Activated naive CD4-positive, alpha-beta T cell treated with anti-CD3 and anti-CD28 coated beads, Interleukin-2, amount 50 U/mL, for 72 hours (primary cell): ENCODE measurements around the gene KCNK7. TPM values are rescaled to one million over a fixed set of nuclear protein-coding genes. Genes with fewer than 3 reads are reported as not detected.
A peak's percentile ranks its signal among the peaks of the same experiment; 100 is the strongest.
"Not testable (repeated sequence)": the region's sequence is repeated elsewhere in the genome, so short reads cannot be mapped to it uniquely, and the experiment has no call there.

Experiments
- ATAC-seq, 2 donors: fragments of 150-1000 bp; cut with Tn5 transposase; 2 replicates each; pipeline ENCODE4 v1.10.0; 2021; ENCODE audit warnings: mild to moderate bottlenecking in 2 of 2, moderate library complexity in 2 of 2
- DNase-seq, 2 donors: peaks; one replicate each; pipeline ENCODE4 v3.0.0; 2021 to 2022; ENCODE audit warnings: low spot score in 2 of 2
- H3K27ac Mint-ChIP-seq, 2 donors: one replicate each; pipeline ENCODE4 v1.8.0; 2022; ENCODE audit warnings: mild to moderate bottlenecking in 2 of 2, mixed read lengths in 2 of 2
- H3K36me3 Mint-ChIP-seq, 2 donors: one replicate each; pipeline ENCODE4 v1.8.0; 2022; ENCODE audit warnings: mixed read lengths in 2 of 2
- H3K9me3 Mint-ChIP-seq, 2 donors: one replicate each; pipeline ENCODE4 v1.8.0; 2022; ENCODE audit warnings: mixed read lengths in 2 of 2
- total RNA-seq, 2 donors: library from RNA; stranded (reverse); gene quantifications; one replicate each; pipeline ENCODE4 v1.2.3, GENCODE V29; 2022

KCNK7 gene
- total RNA-seq, 2 donors from 2014 or later = 0.66 to 0.74 TPM

DNA sequence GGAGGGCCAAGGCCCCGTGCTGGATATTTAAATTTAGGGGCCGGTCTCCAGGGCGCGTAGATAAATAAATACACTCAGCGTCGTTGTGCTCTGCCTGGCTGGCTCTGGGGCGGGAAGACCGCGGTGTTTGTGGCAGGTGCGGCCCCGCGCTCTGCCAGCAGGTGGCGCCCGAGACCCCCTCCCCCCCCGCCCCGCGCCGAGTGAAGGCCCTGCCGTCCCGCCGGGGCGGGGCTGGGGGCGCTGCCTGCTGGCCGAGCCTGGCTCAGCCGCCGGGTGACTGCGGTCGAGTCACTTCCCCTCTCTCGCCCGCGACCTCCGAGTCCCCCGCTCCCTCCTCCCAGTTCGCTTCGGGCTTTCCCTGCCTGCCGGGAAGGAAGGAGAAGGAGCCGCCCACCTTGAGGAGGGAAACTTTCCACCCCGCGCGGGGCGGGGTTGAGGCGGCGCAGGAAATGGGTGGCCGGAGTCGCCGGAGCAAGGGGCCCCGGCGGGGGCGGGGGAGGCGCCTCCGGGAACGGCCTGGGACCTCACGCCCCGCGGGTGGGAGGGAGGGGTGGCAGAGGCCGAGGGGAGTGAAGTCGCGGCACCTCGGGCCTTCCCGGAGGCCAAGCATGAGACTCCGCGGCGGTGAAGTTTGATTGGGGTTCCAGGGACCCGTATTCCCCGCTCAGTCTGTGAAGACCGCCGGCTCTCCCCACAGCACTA lies 21.3 kb downstream of the KCNK7 start:
- Mint-ChIP-seq H3K27ac (peak overlapping the region; percentile 92 to 93), H3K36me3 (peaks cover 31 to 32% of the 10 kb centered on the region in 2 donors), H3K9me3 (no peaks in the 10 kb centered on the region)
- DNase-seq (peak; percentile 91 to 97), ATAC-seq (peak; percentile 30 to 54)

DNA sequence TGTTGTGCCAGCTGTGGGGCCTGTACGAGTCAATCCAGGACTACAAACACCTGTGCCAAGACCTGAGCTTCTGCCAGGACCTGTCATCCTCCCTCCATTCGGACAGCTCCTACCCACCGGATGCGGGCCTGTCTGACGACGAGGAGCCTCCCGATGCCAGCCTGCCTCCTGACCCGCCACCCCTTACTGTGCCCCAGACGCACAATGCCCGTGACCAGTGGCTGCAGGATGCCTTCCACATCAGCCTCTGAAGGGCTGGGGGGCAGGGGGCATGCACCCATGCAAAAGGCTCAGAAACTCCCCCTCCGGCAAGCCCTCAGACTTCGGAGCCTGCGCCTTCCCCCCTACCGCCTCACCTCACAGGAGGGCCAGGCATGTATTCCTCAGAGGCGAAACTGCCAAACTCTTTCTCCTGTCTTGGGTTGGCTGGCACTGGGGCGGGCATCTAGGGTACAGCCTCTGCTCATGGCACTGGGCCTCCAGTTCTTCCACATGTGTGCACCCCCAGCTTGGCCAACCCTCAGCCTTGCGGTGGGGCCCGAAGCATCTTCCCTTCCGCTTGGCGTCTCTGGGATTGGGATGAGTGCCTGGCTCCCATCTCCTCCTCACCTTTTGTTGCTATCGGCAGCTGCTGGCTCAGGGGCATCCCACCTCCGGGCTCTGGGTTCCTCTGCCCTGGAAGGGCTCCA lies 22.1 kb downstream of the KCNK7 start:
- H3K9me3 Mint-ChIP-seq = no peaks in the 10 kb centered on the region
- peaks cover 34 to 36% of the 10 kb centered on the region in 2 donors for H3K36me3 Mint-ChIP-seq
- DNase-seq = no peak
- H3K27ac Mint-ChIP-seq = peak overlapping the region; percentile 87 to 93
- ATAC-seq = no peak

DNA sequence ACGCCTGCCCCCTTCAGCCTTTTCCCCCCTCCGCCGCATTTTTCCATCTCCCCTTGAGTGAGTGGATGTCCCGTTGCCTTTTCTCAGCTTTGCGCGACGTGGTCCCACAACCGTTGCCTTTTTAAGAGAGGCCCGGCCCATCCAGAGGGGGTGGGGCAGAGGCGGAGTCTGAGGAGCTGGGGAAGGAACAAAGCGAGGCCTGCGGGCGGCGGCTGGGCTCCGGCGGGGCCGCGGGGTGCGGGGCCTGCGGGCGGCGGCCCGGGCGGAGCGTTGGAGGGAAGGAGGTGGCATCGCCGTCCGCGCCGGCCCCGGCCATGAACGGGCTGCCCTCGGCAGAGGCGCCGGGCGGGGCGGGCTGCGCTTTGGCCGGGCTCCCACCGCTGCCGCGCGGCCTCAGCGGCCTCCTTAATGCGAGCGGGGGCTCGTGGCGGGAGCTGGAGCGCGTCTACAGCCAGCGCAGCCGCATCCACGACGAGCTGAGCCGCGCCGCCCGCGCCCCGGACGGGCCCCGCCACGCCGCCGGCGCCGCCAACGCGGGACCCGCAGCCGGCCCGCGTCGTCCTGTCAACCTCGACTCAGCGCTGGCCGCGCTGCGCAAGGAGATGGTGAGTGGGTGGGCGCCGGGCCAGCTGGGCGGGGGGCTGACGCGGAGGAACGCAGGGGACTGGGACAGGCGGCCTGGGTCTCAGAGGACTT lies 23.1 kb downstream of the KCNK7 start, which contains the start of gene FAM89B:
Gene FAM89B (plus strand): TSS at position 183 of the 696 bp plus-strand sequence. CDS start 132 bp downstream, at position 315.
- DNase-seq (peak; percentile 81 to 92), ATAC-seq (peak in 1 of 2 donors; percentile 20)
- no peaks in the 10 kb centered on the region for H3K9me3 Mint-ChIP-seq
- peaks cover 25 to 31% of the 10 kb centered on the region in 2 donors for H3K36me3 Mint-ChIP-seq
- H3K27ac Mint-ChIP-seq = peak within 1 kb of the TSS; percentile 87 to 97

DNA sequence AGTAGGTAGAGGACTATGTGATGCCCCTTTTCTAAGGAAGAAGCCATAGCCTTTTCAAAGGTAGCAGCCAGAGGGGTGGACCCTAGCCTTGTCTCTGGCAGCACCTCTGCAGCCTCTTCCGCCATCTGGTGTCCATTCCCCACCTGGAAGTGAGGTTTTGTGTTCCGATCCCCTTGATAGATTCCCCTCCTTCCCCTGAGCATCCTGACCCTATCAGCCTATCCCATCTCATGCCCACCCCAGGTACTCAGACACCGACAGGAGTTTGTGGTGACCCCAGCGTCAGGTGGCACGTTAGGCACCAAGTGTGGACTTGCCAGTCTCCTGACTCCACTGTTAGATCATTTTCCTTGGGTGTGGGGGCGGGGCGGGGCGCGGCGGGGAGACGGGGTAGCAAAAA lies 23.7 kb downstream of the KCNK7 start:
- ATAC-seq (no peak), DNase-seq (no peak)
- H3K27ac Mint-ChIP-seq = peak overlapping the region; percentile 66 to 97
- peaks cover 25 to 31% of the 10 kb centered on the region in 2 donors for H3K36me3 Mint-ChIP-seq
- H3K9me3 Mint-ChIP-seq = no peaks in the 10 kb centered on the region

DNA sequence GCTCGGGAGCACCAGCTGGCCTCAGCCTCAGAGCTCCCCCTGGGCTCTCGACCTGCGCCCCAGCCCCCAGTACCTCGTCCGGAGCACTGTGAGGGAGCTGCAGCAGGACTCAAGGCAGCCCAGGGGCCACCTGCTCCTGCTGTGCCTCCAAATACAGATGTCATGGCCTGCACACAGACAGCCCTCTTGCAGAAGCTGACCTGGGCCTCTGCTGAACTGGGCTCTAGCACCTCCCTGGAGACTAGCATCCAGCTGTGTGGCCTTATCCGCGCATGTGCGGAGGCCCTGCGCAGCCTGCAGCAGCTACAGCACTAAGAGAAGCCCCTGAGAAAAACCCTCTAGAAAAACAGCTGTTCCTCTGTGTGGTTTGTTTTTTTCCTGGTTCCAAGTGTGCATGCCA lies 24.2 kb downstream of the KCNK7 start:
- peak overlapping the region; percentile 66 to 68 for H3K27ac Mint-ChIP-seq
- peaks cover 21 to 31% of the 10 kb centered on the region in 2 donors for H3K36me3 Mint-ChIP-seq
- ATAC-seq (no peak), DNase-seq (no peak)
- H3K9me3 Mint-ChIP-seq = no peaks in the 10 kb centered on the region

DNA sequence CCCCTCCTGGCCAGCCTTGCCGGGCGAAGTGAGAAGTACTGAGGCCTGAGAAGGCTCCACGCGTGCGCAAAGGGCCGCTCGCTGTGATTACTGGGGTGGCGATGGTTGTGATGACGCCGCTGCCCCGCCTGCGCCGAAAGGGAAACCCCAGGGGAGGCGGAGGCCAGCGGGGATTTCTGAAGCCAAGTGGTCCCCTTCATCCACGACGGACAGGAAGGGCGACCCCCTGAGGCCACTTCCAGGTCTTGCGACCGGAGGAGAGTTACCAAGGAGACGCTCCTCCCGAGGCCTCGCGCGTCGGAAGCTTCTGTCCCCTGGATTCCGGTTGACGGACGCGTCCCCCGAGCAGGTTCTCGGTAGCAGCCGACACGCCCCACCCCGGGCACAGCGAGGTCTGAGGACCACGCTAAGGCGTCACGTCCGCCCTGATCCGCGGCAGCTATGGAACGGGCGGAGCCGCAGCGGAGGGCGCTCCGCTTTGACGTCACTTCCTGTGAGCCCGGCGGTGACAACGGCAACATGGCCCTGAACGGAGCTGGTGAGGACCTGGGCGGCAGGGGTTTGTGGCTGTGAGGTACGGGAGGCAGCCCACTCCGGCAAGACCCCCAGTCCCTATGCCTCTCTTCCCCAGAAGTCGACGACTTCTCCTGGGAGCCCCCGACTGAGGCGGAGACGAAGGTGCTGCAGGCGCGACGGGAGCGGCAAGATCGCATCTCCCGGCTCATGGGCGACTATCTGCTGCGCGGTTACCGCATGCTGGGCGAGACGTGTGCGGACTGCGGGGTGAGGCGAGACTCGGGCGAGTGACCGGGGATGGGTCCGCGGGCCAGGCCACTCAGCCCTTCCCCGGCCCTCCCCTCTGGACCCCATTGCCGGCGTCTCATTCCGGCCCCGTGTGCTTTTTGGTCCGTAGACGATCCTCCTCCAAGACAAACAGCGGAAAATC lies 25.4 kb downstream of the KCNK7 start, which contains the start of gene ZNRD2:
Gene ZNRD2 (plus strand): TSS at position 505 of the 946 bp plus-strand sequence. CDS start 15 bp downstream, at position 520.
- DNase-seq (peak; percentile 99), ATAC-seq (peak; percentile 80)
- H3K36me3 Mint-ChIP-seq = peaks cover 20 to 31% of the 10 kb centered on the region in 2 donors
- H3K27ac Mint-ChIP-seq = peak within 1 kb of the TSS; percentile 96
- H3K9me3 Mint-ChIP-seq = no peaks in the 10 kb centered on the region

DNA sequence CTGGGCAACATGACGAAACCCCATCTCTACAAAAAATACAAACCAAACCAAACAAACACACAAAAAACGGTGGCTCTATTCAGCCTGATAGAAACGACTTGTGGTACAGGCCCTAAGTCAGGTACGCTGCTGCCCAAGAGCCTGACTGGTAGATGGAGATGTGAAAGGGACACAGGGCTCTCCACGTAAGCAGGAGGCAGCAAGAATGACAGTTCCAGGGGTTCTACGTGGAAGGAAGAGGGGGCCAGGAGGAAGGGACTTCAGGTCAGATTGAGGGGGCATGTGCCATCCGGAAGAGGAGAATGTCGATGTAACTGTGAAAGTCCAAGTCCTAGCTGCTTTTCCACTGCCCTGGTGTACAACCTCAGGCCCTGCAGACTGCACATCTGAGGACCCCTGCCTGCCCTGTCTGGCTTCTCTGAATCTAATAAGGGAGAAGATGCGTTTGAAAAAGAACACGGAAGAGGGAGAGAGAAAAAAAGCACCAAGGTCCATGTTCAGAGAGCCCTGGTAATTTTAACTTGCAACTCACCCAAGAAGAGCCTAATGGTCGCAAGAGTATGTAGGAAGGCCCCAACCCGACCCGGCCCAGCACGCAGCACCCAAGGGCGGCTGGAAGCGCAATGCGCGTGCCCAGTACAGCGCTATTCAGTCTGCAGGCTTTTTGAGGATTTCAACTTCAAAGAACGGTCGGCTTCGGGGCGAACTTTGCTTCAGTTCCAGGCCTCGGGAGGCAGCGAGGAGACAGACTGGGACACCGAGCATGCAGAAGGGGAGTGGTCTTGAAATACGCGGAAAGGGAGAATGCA lies 26.2 kb downstream of the KCNK7 start:
- no peak for DNase-seq
- H3K27ac Mint-ChIP-seq = peak overlapping the region; percentile 96

DNA sequence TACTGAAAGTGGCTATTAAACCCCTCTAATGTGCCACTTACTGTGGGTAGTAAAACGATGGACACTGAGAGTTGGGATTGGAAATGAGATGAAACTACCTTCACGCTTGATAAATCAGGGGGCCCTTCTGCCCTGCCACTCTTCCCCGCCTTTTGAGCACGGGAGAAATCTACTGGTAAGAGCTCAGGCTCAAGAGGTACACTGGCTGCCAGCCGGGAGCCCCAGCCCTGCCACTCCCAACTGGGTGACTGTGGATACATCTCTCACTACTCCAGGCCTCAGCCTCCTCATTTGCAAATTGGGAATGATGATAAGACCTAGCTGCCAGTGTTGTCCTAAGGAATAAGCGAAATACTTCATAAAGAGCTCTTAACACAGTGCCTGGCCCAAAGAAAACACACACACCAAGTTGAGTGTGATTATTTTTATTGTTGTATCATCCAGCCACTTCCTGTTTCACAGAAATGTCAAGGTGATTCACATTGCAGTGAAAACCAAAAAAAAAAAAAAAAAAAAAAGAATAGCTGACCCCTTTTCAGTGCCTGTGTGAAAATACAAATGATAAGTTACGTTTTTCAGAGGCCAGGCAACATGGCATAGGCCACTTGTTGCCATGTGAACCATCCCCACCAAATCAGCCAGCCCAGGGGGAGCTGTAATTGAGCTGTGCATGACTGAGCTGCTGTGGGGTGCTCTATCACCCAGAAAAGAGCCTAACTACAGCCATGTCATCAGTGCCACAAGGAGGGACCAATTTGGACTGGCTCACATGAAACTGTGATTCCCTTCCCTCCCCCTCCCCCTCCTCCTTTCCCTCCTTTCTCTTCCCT lies 29.8 kb downstream of the KCNK7 start:
- no peak for DNase-seq
- peak in 1 of 2 donors; percentile 9 for ATAC-seq
- H3K36me3 Mint-ChIP-seq = peaks cover 14 to 16% of the 10 kb centered on the region in 2 donors

More for the DNA sequence above, 26.2 kb downstream of the KCNK7 start:
- peaks cover 20 to 31% of the 10 kb centered on the region in 2 donors for H3K36me3 Mint-ChIP-seq
- peak; percentile 23 to 27 for ATAC-seq
- H3K9me3 Mint-ChIP-seq = no peaks in the 10 kb centered on the region

DNA sequence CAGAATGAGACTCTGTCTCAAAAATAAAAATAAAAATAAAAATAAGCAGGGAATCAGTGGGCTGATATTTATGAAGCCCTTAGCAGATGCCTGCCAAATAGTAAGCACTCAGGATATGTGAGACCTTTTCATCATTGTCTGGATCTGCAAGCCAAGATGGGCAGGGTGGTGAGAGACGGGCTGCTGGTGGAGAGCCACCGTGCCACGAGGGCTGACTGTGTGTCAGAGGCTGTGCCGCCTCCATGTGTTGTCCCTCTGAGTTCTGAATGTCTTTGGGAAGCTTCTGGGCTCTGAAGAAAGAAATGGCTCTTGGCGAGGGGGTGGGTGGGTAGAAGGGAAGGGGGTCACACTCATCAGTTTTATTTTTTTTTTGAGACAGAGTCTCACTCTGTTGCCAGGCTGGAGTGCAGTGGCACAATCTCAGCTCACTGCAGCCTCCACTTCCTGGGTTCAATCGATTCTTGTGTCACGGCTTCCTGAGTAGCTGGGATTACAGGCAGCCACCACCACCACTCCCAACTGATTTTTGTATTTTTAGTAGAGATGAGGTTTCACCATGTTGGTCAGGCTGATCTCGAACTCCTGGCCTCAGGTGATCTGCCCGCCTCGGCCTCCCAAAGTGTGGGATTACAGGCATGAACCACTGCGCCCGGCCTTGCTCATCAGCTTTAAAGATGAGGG lies 30.6 kb downstream of the KCNK7 start:
- not testable (repeated sequence) for H3K36me3 Mint-ChIP-seq, DNase-seq, H3K9me3 Mint-ChIP-seq
- peak overlapping the region; percentile 89 to 97 for H3K27ac Mint-ChIP-seq
- peak in 1 of 2 donors; percentile 13 for ATAC-seq

More for the DNA sequence above, 29.8 kb downstream of the KCNK7 start:
- peak overlapping the region; percentile 89 to 97 for H3K27ac Mint-ChIP-seq
- H3K9me3 Mint-ChIP-seq = no peaks in the 10 kb centered on the region

DNA sequence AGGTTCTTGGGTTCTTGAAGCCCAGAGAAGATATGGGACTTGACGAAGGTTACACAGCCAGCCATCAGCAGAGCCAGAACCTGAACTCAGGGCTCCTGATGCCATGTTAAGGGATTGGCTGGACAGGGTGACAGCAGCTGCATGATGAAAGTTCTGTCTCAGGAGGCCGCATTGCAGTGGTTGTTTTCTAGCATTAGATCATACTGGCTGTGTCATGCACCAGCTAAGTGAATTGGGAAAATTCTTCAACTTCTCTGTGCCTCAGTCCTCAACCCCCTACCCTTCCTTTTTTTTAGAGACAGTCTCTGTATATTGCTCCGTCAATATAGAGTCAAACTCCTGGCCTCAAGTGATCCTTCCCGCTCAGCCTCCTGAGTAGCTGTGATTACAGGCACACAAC lies 32.0 kb downstream of the KCNK7 start:
- ATAC-seq (no peak), DNase-seq (no peak)
- no peaks in the 10 kb centered on the region for H3K9me3 Mint-ChIP-seq
- no peaks in the 10 kb centered on the region for H3K36me3 Mint-ChIP-seq
- peak overlapping the region in 1 of 2 donors; percentile 16 for H3K27ac Mint-ChIP-seq

DNA sequence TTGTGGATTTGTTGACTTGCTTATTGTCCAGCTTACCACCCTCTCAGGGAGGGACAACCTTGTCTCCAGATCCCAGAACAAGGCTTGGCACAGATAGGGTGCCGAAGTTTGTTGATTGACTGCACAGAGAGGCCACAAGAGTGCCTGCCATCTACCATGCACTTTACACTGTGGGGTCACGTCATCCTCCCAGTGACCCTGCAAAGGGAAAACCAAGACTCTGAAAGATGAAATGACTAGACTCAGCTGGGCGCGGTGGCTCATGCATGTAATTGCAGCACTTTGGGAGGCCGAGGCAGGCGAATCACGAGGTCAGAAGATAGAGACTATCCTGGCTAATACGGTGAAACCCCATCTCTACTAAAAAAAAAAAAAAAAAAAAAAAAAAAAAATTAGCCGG lies 32.8 kb downstream of the KCNK7 start:
- ATAC-seq (no peak), DNase-seq (no peak)
- Mint-ChIP-seq H3K27ac (peak overlapping the region in 1 of 2 donors; percentile 16), H3K36me3 (no peaks in the 10 kb centered on the region), H3K9me3 (no peaks in the 10 kb centered on the region)

DNA sequence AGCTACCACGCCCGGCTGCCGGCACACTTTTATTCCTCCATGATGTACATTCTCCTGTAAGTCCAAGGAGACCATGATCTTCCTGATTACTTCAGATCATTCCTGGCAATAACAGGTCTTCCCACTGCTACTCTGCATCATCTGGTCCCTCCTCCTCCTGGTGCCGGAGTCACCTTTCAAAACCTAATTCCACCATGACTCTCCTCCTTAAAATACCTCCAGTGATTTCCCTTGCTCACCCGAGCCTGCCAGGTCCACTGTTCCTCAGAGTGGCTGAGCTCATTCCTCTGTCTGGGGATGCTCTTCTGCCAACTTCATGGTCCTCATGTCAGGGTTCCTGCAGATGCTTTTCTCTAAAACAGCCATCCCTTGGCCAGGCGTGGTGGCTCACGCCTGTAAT lies 33.6 kb downstream of the KCNK7 start:
- ATAC-seq (no peak), DNase-seq (no peak)
- Mint-ChIP-seq H3K9me3 (no peaks in the 10 kb centered on the region), H3K27ac (no peak overlapping the region), H3K36me3 (no peaks in the 10 kb centered on the region)

DNA sequence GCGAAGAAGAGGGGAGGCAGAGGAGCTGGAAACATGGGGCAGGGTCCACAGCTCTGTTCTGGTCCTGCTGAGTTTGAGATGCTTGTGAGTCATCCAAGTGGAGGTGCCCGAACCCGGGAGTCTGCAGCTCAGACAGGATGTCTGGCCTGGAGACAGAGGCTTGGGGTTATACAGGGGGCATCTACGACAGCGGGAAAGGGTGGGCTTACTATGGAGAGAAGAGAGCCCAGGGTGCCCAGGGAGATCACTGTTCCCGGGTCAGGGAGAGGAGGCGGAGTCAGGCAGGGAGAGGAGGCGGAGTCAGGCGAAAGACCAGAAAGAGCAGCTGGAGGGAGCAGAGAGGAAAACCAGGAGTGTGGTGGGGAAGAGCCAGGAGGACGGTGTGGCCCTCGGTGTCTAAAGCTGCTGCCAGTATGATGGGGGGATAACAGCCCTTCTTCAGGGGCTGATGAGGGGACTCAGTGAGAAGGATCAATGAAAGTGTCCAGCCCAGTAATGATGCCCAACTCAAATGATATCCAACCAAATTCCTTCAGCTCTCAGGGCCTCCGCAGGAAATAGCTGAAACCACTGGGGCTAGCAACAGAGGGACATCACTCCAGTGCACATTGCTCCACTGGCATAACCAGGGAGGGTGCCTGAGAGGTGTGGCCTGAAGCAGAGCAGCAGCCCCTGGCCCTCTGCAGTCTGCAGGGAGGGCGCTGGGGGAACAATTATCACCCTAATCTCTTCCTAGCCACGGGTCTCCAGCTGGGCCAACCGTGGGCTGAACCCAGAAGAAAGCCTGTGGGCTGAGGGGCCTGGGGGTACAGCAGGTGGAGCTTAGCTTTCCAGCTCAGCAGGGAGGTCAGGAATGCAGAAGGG lies 34.8 kb downstream of the KCNK7 start:
- Mint-ChIP-seq H3K36me3 (no peaks in the 10 kb centered on the region), H3K9me3 (no peaks in the 10 kb centered on the region), H3K27ac (peak overlapping the region in 1 of 2 donors; percentile 38)
- no peak for DNase-seq
- ATAC-seq = no peak
